Measurements from ENCODE around the gene TMEM88. TPM values are rescaled to one million over a fixed set of nuclear protein-coding genes. Genes with fewer than 3 reads are reported as not detected.

The TMEM88 gene
- total and polyA plus RNA-seq, 2 of the 8 experiments (the other 6 are each of a cell fraction or from before 2014, with no cell fraction given), result 0.69 to 8.8 TPM

DNA sequence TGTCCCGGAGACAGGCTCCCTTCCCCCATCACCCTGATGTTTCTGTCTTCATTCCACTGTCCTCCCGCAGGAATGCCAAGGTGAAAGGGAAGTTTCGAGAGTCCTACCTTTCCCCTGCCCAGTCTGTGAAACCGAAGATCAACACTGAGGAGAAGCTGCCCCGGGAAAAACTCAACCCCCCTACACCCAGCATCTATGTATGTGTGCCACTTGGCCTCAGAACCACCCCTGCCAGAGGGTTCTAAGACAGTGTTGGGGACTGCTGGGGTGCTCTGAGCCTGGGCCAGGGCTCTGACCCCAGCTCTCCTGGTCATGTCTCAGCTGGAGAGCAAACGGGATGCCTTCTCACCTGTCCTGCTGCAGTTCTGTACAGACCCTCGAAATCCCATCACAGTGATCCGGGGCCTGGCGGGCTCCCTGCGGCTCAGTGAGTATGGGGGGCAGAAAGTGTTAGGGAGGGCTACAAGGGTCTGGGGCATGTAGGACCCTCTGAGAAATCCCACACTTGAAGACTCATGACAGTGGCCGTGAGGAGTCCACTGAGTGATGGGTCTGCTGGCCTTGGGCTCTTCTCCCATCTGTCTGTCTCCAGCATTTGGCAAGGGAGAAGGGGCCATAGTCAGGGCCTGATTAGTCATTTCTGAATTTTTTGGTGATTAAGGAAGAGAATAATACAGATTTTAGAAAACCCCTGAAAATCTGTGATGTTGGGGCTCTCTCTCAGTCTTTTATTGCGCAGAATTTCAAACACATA, 4.9 kb upstream of the TMEM88 start (continued):
- TF ChIP-seq, protein P1, sequence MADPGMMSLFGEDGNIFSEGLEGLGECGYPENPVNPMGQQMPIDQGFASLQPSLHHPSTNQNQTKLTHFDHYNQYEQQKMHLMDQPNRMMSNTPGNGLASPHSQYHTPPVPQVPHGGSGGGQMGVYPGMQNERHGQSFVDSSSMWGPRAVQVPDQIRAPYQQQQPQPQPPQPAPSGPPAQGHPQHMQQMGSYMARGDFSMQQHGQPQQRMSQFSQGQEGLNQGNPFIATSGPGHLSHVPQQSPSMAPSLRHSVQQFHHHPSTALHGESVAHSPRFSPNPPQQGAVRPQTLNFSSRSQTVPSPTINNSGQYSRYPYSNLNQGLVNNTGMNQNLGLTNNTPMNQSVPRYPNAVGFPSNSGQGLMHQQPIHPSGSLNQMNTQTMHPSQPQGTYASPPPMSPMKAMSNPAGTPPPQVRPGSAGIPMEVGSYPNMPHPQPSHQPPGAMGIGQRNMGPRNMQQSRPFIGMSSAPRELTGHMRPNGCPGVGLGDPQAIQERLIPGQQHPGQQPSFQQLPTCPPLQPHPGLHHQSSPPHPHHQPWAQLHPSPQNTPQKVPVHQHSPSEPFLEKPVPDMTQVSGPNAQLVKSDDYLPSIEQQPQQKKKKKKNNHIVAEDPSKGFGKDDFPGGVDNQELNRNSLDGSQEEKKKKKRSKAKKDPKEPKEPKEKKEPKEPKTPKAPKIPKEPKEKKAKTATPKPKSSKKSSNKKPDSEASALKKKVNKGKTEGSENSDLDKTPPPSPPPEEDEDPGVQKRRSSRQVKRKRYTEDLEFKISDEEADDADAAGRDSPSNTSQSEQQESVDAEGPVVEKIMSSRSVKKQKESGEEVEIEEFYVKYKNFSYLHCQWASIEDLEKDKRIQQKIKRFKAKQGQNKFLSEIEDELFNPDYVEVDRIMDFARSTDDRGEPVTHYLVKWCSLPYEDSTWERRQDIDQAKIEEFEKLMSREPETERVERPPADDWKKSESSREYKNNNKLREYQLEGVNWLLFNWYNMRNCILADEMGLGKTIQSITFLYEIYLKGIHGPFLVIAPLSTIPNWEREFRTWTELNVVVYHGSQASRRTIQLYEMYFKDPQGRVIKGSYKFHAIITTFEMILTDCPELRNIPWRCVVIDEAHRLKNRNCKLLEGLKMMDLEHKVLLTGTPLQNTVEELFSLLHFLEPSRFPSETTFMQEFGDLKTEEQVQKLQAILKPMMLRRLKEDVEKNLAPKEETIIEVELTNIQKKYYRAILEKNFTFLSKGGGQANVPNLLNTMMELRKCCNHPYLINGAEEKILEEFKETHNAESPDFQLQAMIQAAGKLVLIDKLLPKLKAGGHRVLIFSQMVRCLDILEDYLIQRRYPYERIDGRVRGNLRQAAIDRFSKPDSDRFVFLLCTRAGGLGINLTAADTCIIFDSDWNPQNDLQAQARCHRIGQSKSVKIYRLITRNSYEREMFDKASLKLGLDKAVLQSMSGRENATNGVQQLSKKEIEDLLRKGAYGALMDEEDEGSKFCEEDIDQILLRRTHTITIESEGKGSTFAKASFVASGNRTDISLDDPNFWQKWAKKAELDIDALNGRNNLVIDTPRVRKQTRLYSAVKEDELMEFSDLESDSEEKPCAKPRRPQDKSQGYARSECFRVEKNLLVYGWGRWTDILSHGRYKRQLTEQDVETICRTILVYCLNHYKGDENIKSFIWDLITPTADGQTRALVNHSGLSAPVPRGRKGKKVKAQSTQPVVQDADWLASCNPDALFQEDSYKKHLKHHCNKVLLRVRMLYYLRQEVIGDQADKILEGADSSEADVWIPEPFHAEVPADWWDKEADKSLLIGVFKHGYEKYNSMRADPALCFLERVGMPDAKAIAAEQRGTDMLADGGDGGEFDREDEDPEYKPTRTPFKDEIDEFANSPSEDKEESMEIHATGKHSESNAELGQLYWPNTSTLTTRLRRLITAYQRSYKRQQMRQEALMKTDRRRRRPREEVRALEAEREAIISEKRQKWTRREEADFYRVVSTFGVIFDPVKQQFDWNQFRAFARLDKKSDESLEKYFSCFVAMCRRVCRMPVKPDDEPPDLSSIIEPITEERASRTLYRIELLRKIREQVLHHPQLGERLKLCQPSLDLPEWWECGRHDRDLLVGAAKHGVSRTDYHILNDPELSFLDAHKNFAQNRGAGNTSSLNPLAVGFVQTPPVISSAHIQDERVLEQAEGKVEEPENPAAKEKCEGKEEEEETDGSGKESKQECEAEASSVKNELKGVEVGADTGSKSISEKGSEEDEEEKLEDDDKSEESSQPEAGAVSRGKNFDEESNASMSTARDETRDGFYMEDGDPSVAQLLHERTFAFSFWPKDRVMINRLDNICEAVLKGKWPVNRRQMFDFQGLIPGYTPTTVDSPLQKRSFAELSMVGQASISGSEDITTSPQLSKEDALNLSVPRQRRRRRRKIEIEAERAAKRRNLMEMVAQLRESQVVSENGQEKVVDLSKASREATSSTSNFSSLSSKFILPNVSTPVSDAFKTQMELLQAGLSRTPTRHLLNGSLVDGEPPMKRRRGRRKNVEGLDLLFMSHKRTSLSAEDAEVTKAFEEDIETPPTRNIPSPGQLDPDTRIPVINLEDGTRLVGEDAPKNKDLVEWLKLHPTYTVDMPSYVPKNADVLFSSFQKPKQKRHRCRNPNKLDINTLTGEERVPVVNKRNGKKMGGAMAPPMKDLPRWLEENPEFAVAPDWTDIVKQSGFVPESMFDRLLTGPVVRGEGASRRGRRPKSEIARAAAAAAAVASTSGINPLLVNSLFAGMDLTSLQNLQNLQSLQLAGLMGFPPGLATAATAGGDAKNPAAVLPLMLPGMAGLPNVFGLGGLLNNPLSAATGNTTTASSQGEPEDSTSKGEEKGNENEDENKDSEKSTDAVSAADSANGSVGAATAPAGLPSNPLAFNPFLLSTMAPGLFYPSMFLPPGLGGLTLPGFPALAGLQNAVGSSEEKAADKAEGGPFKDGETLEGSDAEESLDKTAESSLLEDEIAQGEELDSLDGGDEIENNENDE (IDR thresholded peaks at IDR 0.05; ENCODE audit: insufficient replicate concordance, low read length), result no peak
- TF ChIP-seq SP2 (IDR thresholded peaks at IDR 0.05; ENCODE audit: low read length), result no peak
- no peak for TF ChIP-seq SIX5 (IDR thresholded peaks at IDR 0.05; ENCODE audit: low read depth, low read length)
- no peak for TF ChIP-seq TBP (IDR thresholded peaks at IDR 0.05; ENCODE audit: low read depth, low read length)
- no peak for TF ChIP-seq MAFK (IDR thresholded peaks at IDR 0.05; ENCODE audit: low read depth, low read length)
- TF ChIP-seq SP1 (IDR thresholded peaks at IDR 0.05; ENCODE audit: low read depth, low read length), result no peak
